Fibroblast of peridontal ligament (primary cell): Measurements from ENCODE around the gene PDK1.
"Not testable (repeated sequence)": the region's sequence is repeated elsewhere in the genome, so short reads cannot be mapped to it uniquely, and the experiment has no call there.

Experiments
- DNase-seq: peaks from one replicate; pipeline ENCODE4 v3.0.0-alpha.2; 2010; ENCODE audit errors: extremely low read depth

Gene PDK1

GRCh38 chr2:172552547-172553291 is 3.2 kb upstream of the PDK1 start:
- peak; percentile 79 for DNase-seq

GRCh38 chr2:172554352-172555271 is 1.3 kb upstream of the PDK1 start:
- DNase-seq = no peak

GRCh38 chr2:172555272-172555521 is 693 bp upstream of the PDK1 start:
- no peak for DNase-seq

- peak; percentile 82 for DNase-seq
These were observed 569 bp downstream of the PDK1 start for GRCh38 chr2:172556284-172557033.

- no peak for DNase-seq
These were observed 2.5 kb downstream of the PDK1 start for GRCh38 chr2:172558372-172558771.

- DNase-seq = no peak
These were observed 4.8 kb downstream of the PDK1 start for GRCh38 chr2:172560721-172561120.

GRCh38 chr2:172561270-172561669 is 5.4 kb downstream of the PDK1 start:
- no peak for DNase-seq

- DNase-seq = no peak
These were observed 6.4 kb downstream of the PDK1 start for GRCh38 chr2:172562298-172562697.

- peak; percentile 38 for DNase-seq
These were observed 8.5 kb downstream of the PDK1 start for GRCh38 chr2:172564376-172564775.

- DNase-seq = no peak
These were observed 15.4 kb downstream of the PDK1 start for GRCh38 chr2:172571245-172571644.

- no peak for DNase-seq
These were observed 17.1 kb downstream of the PDK1 start for GRCh38 chr2:172572981-172573380.

GRCh38 chr2:172574965-172575364 is 19.1 kb downstream of the PDK1 start:
- no peak for DNase-seq

- DNase-seq = no peak
These were observed 22.2 kb downstream of the PDK1 start for GRCh38 chr2:172578054-172578453.

GRCh38 chr2:172578860-172579512 is 23.1 kb downstream of the PDK1 start:
- no peak for DNase-seq

GRCh38 chr2:172580544-172580943 is 24.7 kb downstream of the PDK1 start:
- DNase-seq = no peak

- no peak for DNase-seq
These were observed 26.8 kb downstream of the PDK1 start for GRCh38 chr2:172582656-172583055.

- DNase-seq = no peak
These were observed 30.5 kb downstream of the PDK1 start for GRCh38 chr2:172586245-172586891.

- DNase-seq = not testable (repeated sequence)
These were observed 31.3 kb downstream of the PDK1 start for GRCh38 chr2:172587231-172587630.

- DNase-seq = no peak
These were observed 33.0 kb downstream of the PDK1 start for GRCh38 chr2:172588931-172589330.

GRCh38 chr2:172591386-172591785 is 35.5 kb downstream of the PDK1 start:
- DNase-seq = not testable (repeated sequence)

GRCh38 chr2:172592190-172592589 is 36.3 kb downstream of the PDK1 start:
- DNase-seq = not testable (repeated sequence)
